GM12873 (cell line): ENCODE measurements around the gene ARHGEF1.

Experiments
- TF ChIP-seq, protein P1 (sequence below): IDR thresholded peaks from 2 replicates; pipeline ENCODE4 v1.5.1; 2012; ENCODE audit warnings: low read depth, mild to moderate bottlenecking, moderate library complexity, low read length, control low read depth; ENCODE audit not compliant: insufficient read depth; ENCODE audit errors: missing control alignments

The ARHGEF1 gene

DNA sequence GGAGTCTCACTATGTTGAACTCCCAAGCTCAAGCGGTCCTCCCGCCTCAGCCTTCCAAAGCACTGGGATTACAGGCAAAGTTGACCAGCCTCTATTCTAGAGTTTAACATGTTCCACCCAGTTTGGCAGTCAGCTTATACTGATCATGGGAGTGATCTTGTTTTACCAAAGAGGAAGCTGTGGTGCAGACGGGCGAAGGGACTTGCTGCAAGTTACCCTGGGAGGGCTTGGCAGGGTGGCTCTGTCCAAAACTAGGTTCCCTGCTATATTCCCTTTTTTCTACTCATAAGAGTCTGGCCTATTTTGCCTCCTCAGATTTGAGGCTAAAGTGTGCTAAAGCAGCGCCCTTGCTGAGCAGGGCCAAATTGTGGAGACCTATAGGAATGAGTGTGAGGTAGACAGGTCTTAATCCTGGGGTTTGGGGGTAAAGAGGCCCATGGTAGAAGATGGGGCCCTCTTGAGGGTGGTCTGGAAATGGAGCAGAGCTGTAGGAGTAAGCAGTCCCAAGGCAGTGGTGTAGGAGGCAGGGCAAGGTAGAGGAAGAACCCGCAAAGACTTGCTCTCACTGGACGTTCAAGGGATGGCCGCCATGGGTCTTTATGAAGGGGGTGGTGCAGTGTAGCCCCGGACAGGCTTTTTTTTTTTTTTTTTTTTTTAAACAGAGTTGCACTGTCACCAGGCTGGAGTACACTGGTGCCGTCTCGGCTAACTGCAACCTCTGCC lies 19.6 kb upstream of the ARHGEF1 start:
- TF ChIP-seq, protein P1, sequence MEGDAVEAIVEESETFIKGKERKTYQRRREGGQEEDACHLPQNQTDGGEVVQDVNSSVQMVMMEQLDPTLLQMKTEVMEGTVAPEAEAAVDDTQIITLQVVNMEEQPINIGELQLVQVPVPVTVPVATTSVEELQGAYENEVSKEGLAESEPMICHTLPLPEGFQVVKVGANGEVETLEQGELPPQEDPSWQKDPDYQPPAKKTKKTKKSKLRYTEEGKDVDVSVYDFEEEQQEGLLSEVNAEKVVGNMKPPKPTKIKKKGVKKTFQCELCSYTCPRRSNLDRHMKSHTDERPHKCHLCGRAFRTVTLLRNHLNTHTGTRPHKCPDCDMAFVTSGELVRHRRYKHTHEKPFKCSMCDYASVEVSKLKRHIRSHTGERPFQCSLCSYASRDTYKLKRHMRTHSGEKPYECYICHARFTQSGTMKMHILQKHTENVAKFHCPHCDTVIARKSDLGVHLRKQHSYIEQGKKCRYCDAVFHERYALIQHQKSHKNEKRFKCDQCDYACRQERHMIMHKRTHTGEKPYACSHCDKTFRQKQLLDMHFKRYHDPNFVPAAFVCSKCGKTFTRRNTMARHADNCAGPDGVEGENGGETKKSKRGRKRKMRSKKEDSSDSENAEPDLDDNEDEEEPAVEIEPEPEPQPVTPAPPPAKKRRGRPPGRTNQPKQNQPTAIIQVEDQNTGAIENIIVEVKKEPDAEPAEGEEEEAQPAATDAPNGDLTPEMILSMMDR: no peak

DNA sequence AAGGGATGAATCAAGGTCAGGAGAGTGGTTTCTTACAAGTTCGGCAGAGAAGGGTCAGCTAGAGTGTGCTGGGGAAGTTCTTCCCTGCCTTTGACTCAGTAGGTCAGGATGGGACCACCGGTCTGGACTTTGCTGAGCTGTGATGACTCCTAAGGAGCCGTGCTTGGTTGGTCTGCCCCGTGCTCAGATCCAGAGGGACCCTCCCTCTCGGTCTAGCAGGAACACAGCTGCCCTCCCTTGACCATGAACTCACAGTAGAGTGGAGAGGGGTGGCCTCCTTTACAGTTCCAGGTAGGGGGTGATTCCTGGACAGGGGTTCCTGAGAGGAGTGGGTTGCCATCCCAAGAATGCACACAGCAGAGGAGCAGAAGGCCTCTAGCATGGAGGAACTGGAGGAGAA lies 18.6 kb upstream of the ARHGEF1 start:
- TF ChIP-seq, protein P1: no peak

DNA sequence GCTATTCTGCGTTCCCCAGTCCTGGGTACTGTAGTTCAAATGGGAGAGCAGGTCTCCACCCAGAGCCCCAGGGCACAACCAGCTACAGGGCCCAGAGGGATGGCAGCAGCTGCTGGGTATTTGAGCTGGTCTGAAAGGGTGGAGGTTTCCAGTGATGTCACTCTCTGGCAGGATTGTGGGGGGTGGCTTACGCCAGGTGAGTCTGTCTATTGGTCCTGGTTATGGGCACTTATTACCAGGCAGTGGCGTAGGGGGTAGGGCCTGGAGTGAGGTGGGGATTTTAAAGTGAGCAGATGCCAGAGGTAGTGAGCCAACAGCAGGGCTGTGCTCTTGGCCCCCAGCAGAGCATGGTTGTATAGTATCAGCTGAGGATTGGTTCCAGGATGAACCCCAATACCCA lies 16.7 kb upstream of the ARHGEF1 start:
- TF ChIP-seq, protein P1: no peak

DNA sequence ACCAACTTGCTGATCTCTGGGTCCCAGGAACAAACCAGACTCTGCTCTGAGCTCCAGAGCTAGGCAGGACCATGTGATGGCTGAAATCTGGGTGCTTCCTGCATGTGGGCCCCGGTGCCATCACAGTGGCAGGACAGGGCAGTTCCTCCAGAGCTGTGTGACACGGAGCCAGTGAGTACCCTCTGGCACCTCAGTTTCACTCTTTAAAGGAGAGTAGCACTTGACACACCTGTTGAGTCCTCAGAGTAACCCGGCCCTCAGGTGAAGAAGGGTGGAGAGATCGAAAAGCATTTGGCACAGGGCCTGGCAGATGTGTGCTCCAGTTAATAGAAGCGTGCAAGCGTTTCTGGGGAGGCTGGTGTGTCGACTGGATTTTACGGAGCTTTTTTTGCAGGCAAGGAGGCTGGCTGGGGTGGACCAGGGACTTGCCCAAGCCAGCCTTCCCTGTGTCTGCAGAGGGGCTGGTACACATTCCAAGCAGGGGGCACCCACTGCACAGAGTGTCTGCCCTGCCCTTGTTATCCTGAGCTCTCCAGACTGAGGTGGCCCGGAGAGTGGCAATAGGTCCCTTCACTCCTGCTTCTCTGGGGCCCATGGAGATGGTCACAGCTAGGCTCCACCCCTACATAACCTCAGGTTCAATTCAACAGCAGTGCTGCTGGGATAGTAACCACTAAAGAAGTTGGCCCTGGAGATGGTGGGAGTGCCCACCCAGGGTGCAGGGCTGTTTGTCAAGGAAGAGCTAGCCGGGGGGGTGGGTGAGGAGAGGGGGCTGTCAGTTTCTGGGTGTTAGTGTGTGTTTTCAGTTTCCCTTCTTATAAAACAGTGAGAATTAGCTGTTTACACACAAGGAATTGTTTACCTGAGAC lies 14.6 kb upstream of the ARHGEF1 start:
- TF ChIP-seq, protein P1: no peak

DNA sequence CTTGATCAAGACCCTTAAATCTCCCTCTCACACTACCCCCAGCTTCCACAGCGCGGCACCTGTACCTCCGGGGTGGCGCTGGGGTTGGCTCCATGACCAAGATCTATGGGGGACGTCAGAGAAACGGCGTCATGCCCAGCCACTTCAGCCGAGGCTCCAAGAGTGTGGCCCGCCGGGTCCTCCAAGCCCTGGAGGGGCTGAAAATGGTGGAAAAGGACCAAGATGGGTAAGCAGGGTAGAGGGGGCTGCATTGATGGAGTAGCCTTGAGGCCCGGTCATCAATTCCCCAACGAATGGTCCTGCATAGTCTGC lies 14.0 kb upstream of the ARHGEF1 start:
- TF ChIP-seq, protein P1: no peak

DNA sequence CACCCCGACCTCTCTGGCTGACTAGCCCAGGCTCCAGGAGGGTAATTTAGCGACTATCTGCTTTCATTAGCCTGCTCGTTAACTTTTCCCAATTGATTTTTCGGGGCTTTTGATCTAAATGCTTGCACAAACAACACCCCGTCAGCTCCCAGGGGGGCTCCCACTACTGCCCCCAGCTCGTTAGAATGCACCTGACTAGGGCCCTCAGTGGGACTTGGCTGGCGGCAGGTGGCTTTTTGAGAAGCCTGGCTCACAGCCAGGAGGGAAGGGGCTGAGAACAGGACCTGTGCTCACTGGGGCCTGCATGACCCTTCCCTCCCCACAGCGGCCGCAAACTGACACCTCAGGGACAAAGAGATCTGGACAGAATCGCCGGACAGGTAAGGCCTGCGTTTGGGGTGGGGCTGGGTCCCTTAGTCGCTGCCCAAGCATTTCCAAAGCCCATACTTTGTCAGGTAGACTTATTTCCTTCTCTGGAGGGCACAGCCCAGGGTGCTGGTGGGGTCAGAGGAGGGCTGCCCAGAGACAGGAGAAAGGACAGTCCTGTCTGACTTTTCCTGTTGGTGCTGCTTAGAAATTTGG lies 13.5 kb upstream of the ARHGEF1 start:
- TF ChIP-seq, protein P1: no peak

DNA sequence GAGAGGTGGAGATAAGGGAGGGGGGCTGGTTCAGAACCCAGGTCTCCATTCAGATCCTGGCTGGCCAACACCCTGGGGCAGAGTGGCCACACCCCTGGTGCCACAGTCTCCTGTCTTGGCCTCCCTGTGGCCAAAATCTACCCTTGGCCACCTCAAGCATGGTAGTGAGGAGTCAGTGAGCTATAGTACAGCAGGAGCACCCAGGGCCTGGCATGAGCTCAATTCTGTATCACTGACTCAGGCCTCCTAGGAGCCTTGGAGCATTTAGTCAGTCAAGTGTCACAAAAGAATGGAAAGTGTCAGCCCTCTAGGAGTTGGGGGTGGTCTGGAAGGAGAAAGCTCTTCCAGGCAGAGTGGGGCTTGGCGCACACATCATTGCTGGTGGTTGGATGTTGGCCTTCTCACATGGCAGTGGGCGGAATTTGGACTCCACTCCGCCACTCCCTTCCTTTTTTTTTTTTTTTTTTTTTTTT lies 12.5 kb upstream of the ARHGEF1 start:
- TF ChIP-seq, protein P1: no peak
